C1 segment of cervical spinal cord (tissue), 14 donors: ENCODE data around the gene ADAMTSL2.

Experiments used
- DNase-seq, 14 donors: peaks; one replicate each; lab custom pipeline; 2025; lab: John Stamatoyannopoulos, UW

ADAMTSL2 gene

GRCh38 chr9:133585481-133586351, 51.2 kb downstream of the ADAMTSL2 start:
- no peak for DNase-seq

- DNase-seq = no peak
These were observed 52.5 kb downstream of the ADAMTSL2 start for GRCh38 chr9:133587051-133587450.

- no peak for DNase-seq
These were observed 53.0 kb downstream of the ADAMTSL2 start for GRCh38 chr9:133587466-133587865.

GRCh38 chr9:133589454-133590227, 55.1 kb downstream of the ADAMTSL2 start:
- DNase-seq = no peak

- no peak for DNase-seq
These were observed 55.8 kb downstream of the ADAMTSL2 start for GRCh38 chr9:133590231-133590855.

- DNase-seq = no peak
These were observed 56.8 kb downstream of the ADAMTSL2 start for GRCh38 chr9:133591116-133591910.

GRCh38 chr9:133591985-133592384, 57.5 kb downstream of the ADAMTSL2 start:
- no peak for DNase-seq

- no peak for DNase-seq
These were observed 58.4 kb downstream of the ADAMTSL2 start for GRCh38 chr9:133592731-133593409.

GRCh38 chr9:133593587-133594253, 59.2 kb downstream of the ADAMTSL2 start:
- no peak for DNase-seq

- no peak for DNase-seq
These were observed 59.8 kb downstream of the ADAMTSL2 start for GRCh38 chr9:133594310-133594709.

GRCh38 chr9:133595910-133596309, 61.4 kb downstream of the ADAMTSL2 start:
- DNase-seq = no peak

GRCh38 chr9:133597316-133597957, 62.9 kb downstream of the ADAMTSL2 start:
- DNase-seq = no peak

GRCh38 chr9:133598978-133599377, 64.5 kb downstream of the ADAMTSL2 start:
- no peak for DNase-seq

- no peak for DNase-seq
These were observed 65.1 kb downstream of the ADAMTSL2 start for GRCh38 chr9:133599470-133600173.

GRCh38 chr9:133600739-133601138, 66.2 kb downstream of the ADAMTSL2 start:
- DNase-seq = no peak

- DNase-seq = no peak
These were observed 67.2 kb downstream of the ADAMTSL2 start for GRCh38 chr9:133601746-133602145.

GRCh38 chr9:133602277-133602676, 67.8 kb downstream of the ADAMTSL2 start:
- DNase-seq = no peak

- no peak for DNase-seq
These were observed 68.8 kb downstream of the ADAMTSL2 start for GRCh38 chr9:133603135-133603927.
